ENCODE measurements around the gene ZBTB20.

Gene ZBTB20

GRCh38 chr3:114632757-114633424, 514.2 kb downstream of the ZBTB20 start:
- no peak overlapping the region for H3K27ac Mint-ChIP-seq
- H3K36me3 Mint-ChIP-seq, result peaks cover 26% of the 10 kb centered on the region
- ATAC-seq, result peak; percentile 58
- peaks cover 16% of the 10 kb centered on the region for H3K9me3 Mint-ChIP-seq
- H3K27me3 Mint-ChIP-seq, result no peaks in the 10 kb centered on the region
- H3K4me1 Mint-ChIP-seq, result no peaks in the 10 kb centered on the region
- no peak overlapping the region for H3K4me3 Mint-ChIP-seq

DNA sequence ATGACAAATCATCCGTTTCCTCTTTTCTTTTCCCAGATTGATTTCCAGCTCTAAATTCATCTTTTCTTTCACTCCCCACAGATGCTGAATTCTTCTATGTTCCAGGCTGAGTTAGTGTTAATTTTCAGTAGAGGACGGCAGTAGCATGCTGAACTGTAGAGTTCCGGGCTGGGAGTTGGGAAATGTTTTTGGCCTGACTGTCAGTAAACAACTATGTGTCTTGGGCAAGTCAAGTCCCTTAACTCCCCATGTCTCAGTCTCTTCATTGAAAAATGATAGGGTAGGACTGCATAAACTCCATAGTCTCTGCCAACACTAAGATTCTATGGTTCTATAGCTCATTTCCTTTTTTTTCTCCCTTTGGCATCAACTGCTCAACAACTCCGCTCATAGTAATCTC, 519.3 kb downstream of the ZBTB20 start:
- H3K4me3 Mint-ChIP-seq, result no peak overlapping the region
- H3K36me3 Mint-ChIP-seq, result peaks cover 16% of the 10 kb centered on the region
- no peak overlapping the region for H3K27ac Mint-ChIP-seq
- ATAC-seq, result no peak
- no peaks in the 10 kb centered on the region for H3K27me3 Mint-ChIP-seq
- H3K4me1 Mint-ChIP-seq, result peaks cover 26% of the 10 kb centered on the region
- no peaks in the 10 kb centered on the region for H3K9me3 Mint-ChIP-seq

DNA sequence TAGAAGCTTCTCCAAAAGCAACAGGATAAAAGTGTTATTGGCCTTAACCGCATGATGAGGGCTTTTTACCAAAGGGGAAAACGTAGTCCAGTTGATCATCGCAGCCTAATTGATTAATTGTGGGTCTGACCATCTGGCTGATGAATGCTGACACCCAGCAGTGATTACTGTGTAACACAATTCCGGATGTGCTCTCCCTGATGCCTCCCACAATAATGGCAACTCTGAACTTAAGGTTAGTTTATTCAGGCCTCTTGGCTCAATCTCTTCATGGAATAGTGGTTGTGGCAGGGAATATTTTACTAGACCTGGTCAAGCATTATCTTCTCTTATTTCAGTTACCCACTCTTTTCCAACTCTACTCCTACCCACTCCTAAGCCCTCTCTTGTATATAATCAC, 520.3 kb downstream of the ZBTB20 start:
- Mint-ChIP-seq H3K4me1 (peaks cover 26% of the 10 kb centered on the region), H3K27ac (no peak overlapping the region), H3K4me3 (no peak overlapping the region), H3K27me3 (no peaks in the 10 kb centered on the region), H3K36me3 (peaks cover 16% of the 10 kb centered on the region), H3K9me3 (no peaks in the 10 kb centered on the region)
- ATAC-seq, result no peak

- Mint-ChIP-seq H3K36me3 (peaks cover 16% of the 10 kb centered on the region), H3K27ac (no peak overlapping the region), H3K27me3 (no peaks in the 10 kb centered on the region), H3K4me3 (no peak overlapping the region), H3K4me1 (peaks cover 26% of the 10 kb centered on the region), H3K9me3 (no peaks in the 10 kb centered on the region)
- ATAC-seq, result no peak
These were observed 522.4 kb downstream of the ZBTB20 start for GRCh38 chr3:114624571-114625181.

DNA sequence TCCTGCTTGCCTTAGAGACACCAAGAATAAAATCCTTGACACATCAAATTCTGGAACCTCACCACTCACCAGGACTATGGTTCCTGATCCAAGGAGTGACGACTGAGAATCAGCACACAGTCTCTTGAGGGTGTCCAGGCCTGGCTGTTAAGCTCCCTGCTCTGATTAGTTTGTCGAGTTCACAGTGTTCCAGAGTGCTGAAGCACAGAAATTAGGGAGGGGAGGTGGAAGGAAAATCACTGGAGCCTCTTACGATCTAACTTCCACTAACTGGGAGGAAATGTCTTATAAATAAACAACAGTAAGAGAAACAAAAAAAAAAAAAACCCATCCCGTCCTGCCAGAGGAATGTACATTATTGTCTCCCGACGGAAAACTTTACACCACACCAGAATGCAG, 523.0 kb downstream of the ZBTB20 start:
- H3K36me3 Mint-ChIP-seq, result peaks cover 16% of the 10 kb centered on the region
- H3K27ac Mint-ChIP-seq, result no peak overlapping the region
- H3K4me3 Mint-ChIP-seq, result no peak overlapping the region
- no peaks in the 10 kb centered on the region for H3K27me3 Mint-ChIP-seq
- H3K9me3 Mint-ChIP-seq, result no peaks in the 10 kb centered on the region
- no peak for ATAC-seq
- peaks cover 26% of the 10 kb centered on the region for H3K4me1 Mint-ChIP-seq

- H3K36me3 Mint-ChIP-seq, result peaks cover 16% of the 10 kb centered on the region
- peaks cover 26% of the 10 kb centered on the region for H3K4me1 Mint-ChIP-seq
- no peak overlapping the region for H3K27ac Mint-ChIP-seq
- H3K9me3 Mint-ChIP-seq, result no peaks in the 10 kb centered on the region
- no peaks in the 10 kb centered on the region for H3K27me3 Mint-ChIP-seq
- no peak overlapping the region for H3K4me3 Mint-ChIP-seq
- peak; percentile 39 for ATAC-seq
These were observed 523.6 kb downstream of the ZBTB20 start for GRCh38 chr3:114623420-114624046.

- Mint-ChIP-seq H3K9me3 (no peaks in the 10 kb centered on the region), H3K4me1 (peaks cover 26% of the 10 kb centered on the region), H3K27ac (no peak overlapping the region), H3K36me3 (peaks cover 16% of the 10 kb centered on the region), H3K27me3 (no peaks in the 10 kb centered on the region), H3K4me3 (no peak overlapping the region)
- ATAC-seq, result no peak
These were observed 525.1 kb downstream of the ZBTB20 start for GRCh38 chr3:114622001-114622400.

DNA sequence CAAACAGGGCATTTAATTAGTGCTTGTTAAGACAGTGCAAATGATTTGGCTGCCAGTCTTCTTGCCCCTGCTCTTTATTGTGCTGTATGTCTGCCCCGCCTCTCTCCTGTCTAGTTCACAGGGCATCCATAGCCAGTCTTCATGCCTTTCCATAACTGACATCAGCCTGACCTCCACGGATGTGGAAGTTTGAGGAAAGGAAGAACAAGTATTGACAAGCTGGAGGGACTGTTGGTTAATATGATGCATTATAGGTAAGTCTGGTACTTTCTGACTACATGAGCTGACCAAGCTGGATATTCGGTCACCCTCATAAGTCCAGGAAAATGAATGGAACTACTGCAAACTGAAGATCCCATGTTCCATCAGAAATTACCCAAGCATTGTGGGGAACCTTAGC, 527.3 kb downstream of the ZBTB20 start:
- Mint-ChIP-seq H3K27ac (no peak overlapping the region), H3K4me1 (peaks cover 14% of the 10 kb centered on the region), H3K27me3 (no peaks in the 10 kb centered on the region), H3K4me3 (no peak overlapping the region), H3K36me3 (peaks cover 10% of the 10 kb centered on the region), H3K9me3 (no peaks in the 10 kb centered on the region)
- ATAC-seq, result no peak

- ATAC-seq, result no peak
- no peak overlapping the region for H3K27ac Mint-ChIP-seq
- H3K4me1 Mint-ChIP-seq, result no peaks in the 10 kb centered on the region
- no peak overlapping the region for H3K4me3 Mint-ChIP-seq
- H3K27me3 Mint-ChIP-seq, result no peaks in the 10 kb centered on the region
- no peaks in the 10 kb centered on the region for H3K36me3 Mint-ChIP-seq
- no peaks in the 10 kb centered on the region for H3K9me3 Mint-ChIP-seq
These were observed 531.5 kb downstream of the ZBTB20 start for GRCh38 chr3:114615523-114616085.

DNA sequence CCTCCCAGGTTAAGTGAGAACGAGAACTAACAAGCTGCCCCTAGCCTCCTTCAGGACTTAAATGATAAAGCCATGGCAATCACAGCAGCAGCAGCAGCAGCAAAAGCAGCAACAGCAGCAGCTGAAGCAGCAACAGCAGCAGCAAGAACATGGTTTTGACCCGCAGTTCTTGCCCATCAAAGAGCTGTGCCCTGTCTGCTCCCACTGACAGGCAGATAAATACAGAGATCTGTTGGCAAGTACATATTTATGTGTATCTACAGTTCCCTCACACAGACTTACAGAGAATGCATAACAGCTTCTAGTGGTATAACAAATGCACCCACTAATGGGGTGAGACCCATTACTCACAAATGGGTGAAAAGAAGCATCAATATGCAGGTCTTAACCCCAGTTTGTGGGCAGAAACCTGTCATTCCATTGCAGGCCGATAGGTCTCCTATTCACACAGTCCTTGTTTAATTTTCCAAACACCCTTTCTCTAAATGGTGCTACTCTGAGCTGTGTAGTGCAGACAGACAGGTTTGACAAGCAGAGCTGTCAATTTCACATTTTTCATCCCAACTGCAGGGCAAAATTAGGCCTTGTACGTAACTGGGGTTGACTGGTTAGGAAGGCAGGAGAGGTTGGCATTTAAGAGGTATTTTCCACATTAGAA, 537.0 kb downstream of the ZBTB20 start:
- Mint-ChIP-seq H3K27ac (no peak overlapping the region), H3K4me3 (no peak overlapping the region), H3K4me1 (no peaks in the 10 kb centered on the region), H3K9me3 (no peaks in the 10 kb centered on the region), H3K27me3 (no peaks in the 10 kb centered on the region), H3K36me3 (no peaks in the 10 kb centered on the region)
- ATAC-seq, result no peak

GRCh38 chr3:114608293-114608692, 538.8 kb downstream of the ZBTB20 start:
- ATAC-seq, result no peak
- no peaks in the 10 kb centered on the region for H3K4me1 Mint-ChIP-seq
- H3K4me3 Mint-ChIP-seq, result no peak overlapping the region
- H3K36me3 Mint-ChIP-seq, result no peaks in the 10 kb centered on the region
- no peaks in the 10 kb centered on the region for H3K27me3 Mint-ChIP-seq
- no peak overlapping the region for H3K27ac Mint-ChIP-seq
- H3K9me3 Mint-ChIP-seq, result no peaks in the 10 kb centered on the region

- Mint-ChIP-seq H3K36me3 (no peaks in the 10 kb centered on the region), H3K27me3 (no peaks in the 10 kb centered on the region), H3K4me1 (no peaks in the 10 kb centered on the region), H3K27ac (no peak overlapping the region), H3K9me3 (no peaks in the 10 kb centered on the region), H3K4me3 (no peak overlapping the region)
- ATAC-seq, result no peak
These were observed 540.8 kb downstream of the ZBTB20 start for GRCh38 chr3:114606336-114606735.

GRCh38 chr3:114600571-114600970, 546.5 kb downstream of the ZBTB20 start:
- no peaks in the 10 kb centered on the region for H3K36me3 Mint-ChIP-seq
- no peak overlapping the region for H3K27ac Mint-ChIP-seq
- ATAC-seq, result no peak
- H3K4me3 Mint-ChIP-seq, result no peak overlapping the region
- no peaks in the 10 kb centered on the region for H3K4me1 Mint-ChIP-seq
- no peaks in the 10 kb centered on the region for H3K9me3 Mint-ChIP-seq
- H3K27me3 Mint-ChIP-seq, result no peaks in the 10 kb centered on the region

DNA sequence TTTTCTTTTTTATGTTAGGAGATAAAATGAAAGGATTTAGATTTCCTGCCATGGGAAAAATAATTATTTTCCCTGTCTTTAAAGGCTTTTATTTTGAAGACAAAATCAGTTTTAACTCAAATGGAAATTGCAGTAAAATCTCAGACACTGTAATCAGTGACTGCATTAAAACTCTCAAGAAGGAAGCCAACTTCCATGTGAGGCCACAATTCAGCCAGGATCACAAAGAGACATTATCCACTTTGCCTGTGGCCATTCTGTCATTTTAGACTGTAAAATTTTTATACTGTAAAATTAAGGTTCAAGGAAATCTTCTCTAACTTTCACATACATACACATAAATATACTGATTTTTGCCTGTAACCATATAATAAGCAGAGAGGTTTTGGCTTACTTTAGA, 549.2 kb downstream of the ZBTB20 start:
- Mint-ChIP-seq H3K36me3 (no peaks in the 10 kb centered on the region), H3K4me1 (no peaks in the 10 kb centered on the region), H3K27ac (no peak overlapping the region), H3K9me3 (no peaks in the 10 kb centered on the region), H3K27me3 (no peaks in the 10 kb centered on the region), H3K4me3 (no peak overlapping the region)
- no peak for ATAC-seq

GRCh38 chr3:114597012-114597411, 550.1 kb downstream of the ZBTB20 start:
- no peaks in the 10 kb centered on the region for H3K36me3 Mint-ChIP-seq
- no peak for ATAC-seq
- H3K27me3 Mint-ChIP-seq, result no peaks in the 10 kb centered on the region
- no peaks in the 10 kb centered on the region for H3K9me3 Mint-ChIP-seq
- no peak overlapping the region for H3K27ac Mint-ChIP-seq
- H3K4me3 Mint-ChIP-seq, result no peak overlapping the region
- H3K4me1 Mint-ChIP-seq, result no peaks in the 10 kb centered on the region
